Ovary (tissue), 3 donors: ENCODE measurements around the gene SERHL2.
"Not testable (repeated sequence)": the region's sequence is repeated elsewhere in the genome, so short reads cannot be mapped to it uniquely, and the experiment has no call there.

Experiments
- CTCF ChIP-seq, 3 donors: fragments of 450-650 bp in 2 of 3; fragments of 200-600 bp in 1 of 3; IDR thresholded peaks; one replicate each; pipeline versions ENCODE4 v1.5.1 to v1.8.0; 2016 to 2022; ENCODE audit warnings: antibody characterized with exemption in 3 of 3, mild to moderate bottlenecking in 1 of 3
- EP300 ChIP-seq: sonication (generic); formaldehyde crosslinking; IDR thresholded peaks from one replicate; pipeline ENCODE4 v1.6.1; 2017; ENCODE audit warnings: antibody characterized with exemption
- donor health status: DM: no; HTN: no; CAD: no.

GRCh38 chr22:42580040-42580439 is 26.3 kb downstream of the SERHL2 start:
- not testable (repeated sequence) for TF ChIP-seq CTCF (IDR thresholded peaks at IDR 0.05); EP300
